Measurements from ENCODE around the gene ZNF605. TPM values are rescaled to one million over a fixed set of nuclear protein-coding genes. Genes with fewer than 3 reads are reported as not detected.

ZNF605 gene
- total and polyA plus RNA-seq, 9 of the 15 experiments (the other 6 are each of a cell fraction or from before 2014, with no cell fraction given): 0.45 to 1.1 (median 0.68) TPM

DNA sequence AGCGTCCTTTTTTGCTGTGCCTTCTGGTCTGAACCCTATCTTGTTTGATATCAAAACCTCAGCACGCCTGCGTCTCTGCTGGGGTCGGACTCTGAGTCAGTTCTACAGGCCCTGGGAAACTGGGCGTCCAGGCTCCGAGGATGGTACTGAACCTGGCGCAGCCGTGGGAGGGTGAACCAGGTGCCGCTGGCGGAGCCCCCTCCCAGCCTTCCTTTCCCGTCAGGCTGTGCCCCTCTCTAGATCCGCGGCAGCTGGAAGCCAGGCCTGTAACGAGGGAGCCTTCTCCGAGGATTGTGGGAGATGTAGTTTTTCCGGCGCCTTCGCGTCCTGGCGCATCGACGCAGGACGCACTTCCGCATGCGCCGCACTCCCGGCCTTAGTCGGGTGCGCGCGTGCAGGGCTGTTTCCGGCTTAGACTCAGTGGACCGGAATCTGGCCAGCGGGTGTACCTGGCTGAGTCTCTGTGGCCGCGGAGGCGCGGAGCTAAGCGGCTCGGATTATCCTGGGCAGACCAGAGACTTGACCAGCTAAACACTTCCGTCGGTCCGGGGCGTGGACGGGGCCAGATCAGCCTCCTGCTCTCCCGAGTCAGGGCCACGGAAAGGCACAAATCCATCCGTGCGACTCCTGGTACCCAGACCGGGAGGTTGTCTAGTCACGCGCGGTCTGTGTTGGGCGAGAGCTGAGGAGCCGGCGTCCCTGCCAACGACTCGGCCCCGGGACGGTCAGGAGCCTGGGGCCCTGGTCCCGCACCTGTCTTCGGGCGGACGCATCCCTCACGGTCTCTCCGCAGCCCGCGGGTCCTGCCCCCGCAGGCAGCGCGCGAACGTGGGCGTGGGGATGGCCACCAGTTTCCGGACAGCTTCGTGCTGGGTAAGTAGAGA, 30.1 kb upstream of the ZNF605 start, which contains the start of gene ZNF26 (continued):
- no peak for TF ChIP-seq RAD21 (CRISPR knock-in tag; conservative IDR thresholded peaks at IDR 0.05 in 1 of 2, IDR thresholded peaks at IDR 0.05 in 1 of 2)
- no peak for TF ChIP-seq SNRNP70 (optimal IDR thresholded peaks at IDR 0.05; ENCODE audit: low read depth, low read length)
- no peak for TF ChIP-seq ZNF707 (CRISPR knock-in tag; conservative IDR thresholded peaks at IDR 0.05)
- TF ChIP-seq ZBTB8A (IDR thresholded peaks at IDR 0.05; ENCODE audit: partially characterized antibody): no peak
- no peak; the same call in 1 of the 2 replicates for TF ChIP-seq ZNF134 (CRISPR knock-in tag; conservative IDR thresholded peaks at IDR 0.05)
- TF ChIP-seq ADNP (tag; IDR thresholded peaks at IDR 0.05): no peak
- TF ChIP-seq IFI16 (CRISPR knock-in tag; IDR thresholded peaks at IDR 0.05): no peak
- peak; percentile 97 for TF ChIP-seq DIDO1 (tag; IDR thresholded peaks at IDR 0.05; ENCODE audit: low read depth)
- TF ChIP-seq POLR2B (IDR thresholded peaks at IDR 0.05; ENCODE audit: low read depth, partially characterized antibody): peak; percentile 58
- TF ChIP-seq, protein P1, sequence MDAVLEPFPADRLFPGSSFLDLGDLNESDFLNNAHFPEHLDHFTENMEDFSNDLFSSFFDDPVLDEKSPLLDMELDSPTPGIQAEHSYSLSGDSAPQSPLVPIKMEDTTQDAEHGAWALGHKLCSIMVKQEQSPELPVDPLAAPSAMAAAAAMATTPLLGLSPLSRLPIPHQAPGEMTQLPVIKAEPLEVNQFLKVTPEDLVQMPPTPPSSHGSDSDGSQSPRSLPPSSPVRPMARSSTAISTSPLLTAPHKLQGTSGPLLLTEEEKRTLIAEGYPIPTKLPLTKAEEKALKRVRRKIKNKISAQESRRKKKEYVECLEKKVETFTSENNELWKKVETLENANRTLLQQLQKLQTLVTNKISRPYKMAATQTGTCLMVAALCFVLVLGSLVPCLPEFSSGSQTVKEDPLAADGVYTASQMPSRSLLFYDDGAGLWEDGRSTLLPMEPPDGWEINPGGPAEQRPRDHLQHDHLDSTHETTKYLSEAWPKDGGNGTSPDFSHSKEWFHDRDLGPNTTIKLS (IDR thresholded peaks at IDR 0.05; ENCODE audit: borderline replicate concordance, low read depth): peak; percentile 86
- TF ChIP-seq ESRRB (CRISPR knock-in tag; IDR thresholded peaks at IDR 0.05; ENCODE audit: borderline replicate concordance): no peak
- TF ChIP-seq FIP1L1 (IDR thresholded peaks at IDR 0.05; ENCODE audit: low read depth, low read length, poor library complexity, severe bottlenecking): peak; percentile 42
- no peak for TF ChIP-seq DACH1 (IDR thresholded peaks at IDR 0.05; ENCODE audit: partially characterized antibody)
- no peak for TF ChIP-seq ARHGAP35 (IDR thresholded peaks at IDR 0.05; ENCODE audit: partially characterized antibody)
- TF ChIP-seq, protein P2, sequence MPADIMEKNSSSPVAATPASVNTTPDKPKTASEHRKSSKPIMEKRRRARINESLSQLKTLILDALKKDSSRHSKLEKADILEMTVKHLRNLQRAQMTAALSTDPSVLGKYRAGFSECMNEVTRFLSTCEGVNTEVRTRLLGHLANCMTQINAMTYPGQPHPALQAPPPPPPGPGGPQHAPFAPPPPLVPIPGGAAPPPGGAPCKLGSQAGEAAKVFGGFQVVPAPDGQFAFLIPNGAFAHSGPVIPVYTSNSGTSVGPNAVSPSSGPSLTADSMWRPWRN (IDR thresholded peaks at IDR 0.05; ENCODE audit: low read depth): no peak
- TF ChIP-seq WHSC1 (IDR thresholded peaks at IDR 0.05; ENCODE audit: low read length): no peak
- TF ChIP-seq HIVEP1 (CRISPR knock-in tag; IDR thresholded peaks at IDR 0.05): 0 out of 2 replicates have a peak, but pooled peaks have one; percentile 50
- no peak for TF ChIP-seq YBX1 (IDR thresholded peaks at IDR 0.05)
- no peak for TF ChIP-seq KLF16 (IDR thresholded peaks at IDR 0.05)
- no peak for TF ChIP-seq NELFE (IDR thresholded peaks at IDR 0.05; ENCODE audit: insufficient read depth, insufficient read length)
- TF ChIP-seq FOSL1 (tag; conservative IDR thresholded peaks at IDR 0.05): no peak; the same call in 1 of the 2 replicates
- no peak for TF ChIP-seq PYGO2 (tag; IDR thresholded peaks at IDR 0.05)
- TF ChIP-seq ZC3H4 (CRISPR knock-in tag; IDR thresholded peaks at IDR 0.05; ENCODE audit: borderline replicate concordance): no peak
- no peak for TF ChIP-seq HLTF (IDR thresholded peaks at IDR 0.05)
- TF ChIP-seq POLR2G (IDR thresholded peaks at IDR 0.05; ENCODE audit: low read depth, low read length): peak; percentile 94
- no peak for TF ChIP-seq POLR3G (IDR thresholded peaks at IDR 0.05; ENCODE audit: extremely low read depth, insufficient read length, insufficient replicate concordance)
- TF ChIP-seq, protein P3, sequence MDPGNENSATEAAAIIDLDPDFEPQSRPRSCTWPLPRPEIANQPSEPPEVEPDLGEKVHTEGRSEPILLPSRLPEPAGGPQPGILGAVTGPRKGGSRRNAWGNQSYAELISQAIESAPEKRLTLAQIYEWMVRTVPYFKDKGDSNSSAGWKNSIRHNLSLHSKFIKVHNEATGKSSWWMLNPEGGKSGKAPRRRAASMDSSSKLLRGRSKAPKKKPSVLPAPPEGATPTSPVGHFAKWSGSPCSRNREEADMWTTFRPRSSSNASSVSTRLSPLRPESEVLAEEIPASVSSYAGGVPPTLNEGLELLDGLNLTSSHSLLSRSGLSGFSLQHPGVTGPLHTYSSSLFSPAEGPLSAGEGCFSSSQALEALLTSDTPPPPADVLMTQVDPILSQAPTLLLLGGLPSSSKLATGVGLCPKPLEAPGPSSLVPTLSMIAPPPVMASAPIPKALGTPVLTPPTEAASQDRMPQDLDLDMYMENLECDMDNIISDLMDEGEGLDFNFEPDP (CRISPR knock-in tag; IDR thresholded peaks at IDR 0.05): no peak
